Adrenal gland (tissue), 12 donors: ENCODE results near the gene NCOA1. TPM values are rescaled to one million over a fixed set of nuclear protein-coding genes. Genes with fewer than 3 reads are reported as not detected.
"Not testable (repeated sequence)": the region's sequence is repeated elsewhere in the genome, so short reads cannot be mapped to it uniquely, and the experiment has no call there.

ENCODE experiments used
- DNase-seq, 7 donors: peaks; one replicate each; pipeline ENCODE4 v3.0.0-alpha.2; 2019 to 2020
- H3K27ac ChIP-seq, 5 donors: fragments of 200-600 bp; sonication (generic) in 4 of 5; 1 replicate in 3 of 5; 2 replicates in 2 of 5; pipeline versions ENCODE4 v1.5.1 to v1.8.0; 2016 to 2020; ENCODE audit warnings: mild to moderate bottlenecking in 1 of 5
- H3K27me3 ChIP-seq: fragments of 200-600 bp; 2 replicates; pipeline ENCODE4 v1.8.0; 2021
- H3K36me3 ChIP-seq, 2 donors: fragments of 200-600 bp; replicated peaks in 1 of 2; 1 replicate in 1 of 2; 2 replicates in 1 of 2; pipeline versions ENCODE4 v1.5.1 to v1.8.0; 2018 to 2022
- H3K4me1 ChIP-seq, 2 donors: fragments of 200-600 bp; replicated peaks in 1 of 2; 1 replicate in 1 of 2; 2 replicates in 1 of 2; pipeline versions ENCODE4 v1.5.1 to v1.8.0; 2018 to 2021
- H3K4me3 ChIP-seq, 4 donors: fragments of 200-600 bp; sonication (generic) in 3 of 4; one replicate each; pipeline ENCODE4 v1.5.1; 2016 to 2018
- H3K9me3 ChIP-seq, 3 donors: fragments of 200-600 bp; sonication (generic) in 1 of 3; replicated peaks in 1 of 3; 1 replicate in 2 of 3; 2 replicates in 1 of 3; pipeline versions ENCODE4 v1.5.1 to v1.8.0; 2016 to 2021
- POLR2A ChIP-seq, 2 donors: fragments of 450-650 bp; IDR thresholded peaks; one replicate each; pipeline ENCODE4 v1.6.1; 2017; ENCODE audit warnings: antibody characterized with exemption in 2 of 2, mild to moderate bottlenecking in 2 of 2, moderate library complexity in 1 of 2
- WGBS, 4 donors: extraction: QIAGEN DNeasy Blood & Tissue Kit in 2 of 4; methylation state at CpG; one replicate each; pipeline versions ENCODE4 v1.1.5 to v1.1.7; 2013 to 2017; 5-methylcytosine and 5-hydroxymethylcytosine counted together
- intact Hi-C, 2 donors: fragments of 100-400 bp; cut with DNase I; formaldehyde crosslinking; loops; one replicate each; pipeline versions ENCODE4 v1.14.1 to v1.15.0; 2022 to 2023
- polyA plus RNA-seq, 3 donors: library from polyadenylated mRNA; stranded (reverse); fragments of 200-250 nt in 2 of 3; fragments of 350-450 nt in 1 of 3; fragmentation: Illumina TruSeq in 1 of 3; extraction: RNeasy Lipid Tissue Mini Kit (QIAGEN cat#74804) in 1 of 3; gene quantifications; one replicate each; pipeline ENCODE4 v1.2.3, GENCODE V29; 2013 to 2014
- total RNA-seq, 9 donors: library from RNA; depleted of rRNA in 4 of 9; stranded (reverse); fragments of >200 nt in 4 of 9; fragments of 120-200 nt in 1 of 9; fragmentation: NEBNext Ultra II Directional in 1 of 9; extraction: Animal tissue kit (Norgen Biotek cat#: 25700) in 1 of 9; gene quantifications; one replicate each; pipeline versions ENCODE4 v1.1.0 to v1.2.4, GENCODE V29; 2013 to 2023
- TF ChIP-seq, protein P1 (sequence below), 6 experiments: fragments of 450-650 bp in 4 of 6; fragments of 200-600 bp in 2 of 6; sonication (generic) in 1 of 6; IDR thresholded peaks; 1 replicate in 5 of 6; 2 replicates in 1 of 6; pipeline versions ENCODE4 v1.5.1 to v1.8.0; 2016 to 2021; ENCODE audit warnings: antibody characterized with exemption in 6 of 6, mild to moderate bottlenecking in 2 of 6, moderate library complexity in 1 of 6
- donor health status: healthy with polysubstance abuse.
- donor health status: Bipolar disorder and iron deficiency.
- donor health status: DM: yes; HTN: yes; CAD: no.
- donor health status: DM: no; HTN: no; CAD: no.
- donor health status: DM: no; HTN: no; CAD: no.
- donor health status: DM: yes; HTN: yes; CAD: no.

Gene NCOA1
- total and polyA plus RNA-seq, 12 donors = 13.6 to 85.5 (median 43.6) TPM

DNA sequence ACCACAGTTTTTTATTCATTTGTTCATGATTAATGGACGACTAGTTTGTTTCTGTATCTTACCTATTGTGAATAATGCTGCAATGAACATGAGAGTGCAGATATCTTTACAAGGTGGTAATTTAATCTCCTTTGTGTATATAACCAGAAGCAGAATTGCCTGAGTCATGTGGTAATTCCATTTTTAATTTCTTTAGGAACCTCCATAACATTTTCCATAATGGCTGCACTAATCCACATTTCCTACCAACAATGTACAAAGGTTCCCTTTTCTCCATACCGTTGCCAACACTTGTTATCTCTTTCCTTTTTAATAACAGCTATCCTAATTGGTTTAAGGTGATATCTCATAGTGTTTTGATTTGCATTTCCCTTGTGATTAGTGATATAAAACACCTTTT is 36.5 kb downstream of the NCOA1 start:
- Histone ChIP-seq H3K27me3 (no peaks in the 10 kb centered on the region), H3K4me3 (no peak overlapping the region), H3K36me3 (no peaks in the 10 kb centered on the region), H3K4me1 (peaks cover 10 to 18% of the 10 kb centered on the region in 2 donors), H3K27ac (no peak overlapping the region), H3K9me3 (peaks cover 0 to 6% (median 5%) of the 10 kb centered on the region in 3 donors)
- TF ChIP-seq, protein P1, sequence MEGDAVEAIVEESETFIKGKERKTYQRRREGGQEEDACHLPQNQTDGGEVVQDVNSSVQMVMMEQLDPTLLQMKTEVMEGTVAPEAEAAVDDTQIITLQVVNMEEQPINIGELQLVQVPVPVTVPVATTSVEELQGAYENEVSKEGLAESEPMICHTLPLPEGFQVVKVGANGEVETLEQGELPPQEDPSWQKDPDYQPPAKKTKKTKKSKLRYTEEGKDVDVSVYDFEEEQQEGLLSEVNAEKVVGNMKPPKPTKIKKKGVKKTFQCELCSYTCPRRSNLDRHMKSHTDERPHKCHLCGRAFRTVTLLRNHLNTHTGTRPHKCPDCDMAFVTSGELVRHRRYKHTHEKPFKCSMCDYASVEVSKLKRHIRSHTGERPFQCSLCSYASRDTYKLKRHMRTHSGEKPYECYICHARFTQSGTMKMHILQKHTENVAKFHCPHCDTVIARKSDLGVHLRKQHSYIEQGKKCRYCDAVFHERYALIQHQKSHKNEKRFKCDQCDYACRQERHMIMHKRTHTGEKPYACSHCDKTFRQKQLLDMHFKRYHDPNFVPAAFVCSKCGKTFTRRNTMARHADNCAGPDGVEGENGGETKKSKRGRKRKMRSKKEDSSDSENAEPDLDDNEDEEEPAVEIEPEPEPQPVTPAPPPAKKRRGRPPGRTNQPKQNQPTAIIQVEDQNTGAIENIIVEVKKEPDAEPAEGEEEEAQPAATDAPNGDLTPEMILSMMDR (IDR thresholded peaks at IDR 0.05) = no peak
- no peak for DNase-seq
- WGBS, 4 donors = 81 to 93% (median 88%) methylated on average over 2 of the region's 2 CpGs
- intact Hi-C loops = no loop called here

DNA sequence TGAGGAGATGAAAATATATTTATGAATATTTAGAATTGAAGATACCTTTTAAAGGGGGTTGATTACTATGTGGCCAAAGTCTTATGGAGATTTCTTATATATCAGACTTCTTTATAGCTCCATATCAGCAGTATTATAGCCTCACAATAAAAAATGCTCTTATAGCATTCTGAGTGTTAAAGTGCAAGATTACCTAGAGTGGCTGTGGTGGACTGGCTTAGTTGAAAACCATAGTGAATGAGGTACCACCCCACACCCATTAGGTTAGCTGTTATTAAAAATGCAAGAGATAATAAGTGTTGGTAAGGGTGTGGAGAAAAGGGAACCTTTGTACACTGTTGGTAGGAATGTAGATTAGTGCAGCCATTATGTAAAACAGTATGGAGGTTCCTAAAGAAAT is 39.7 kb downstream of the NCOA1 start:
- no peak overlapping the region for H3K27ac ChIP-seq
- TF ChIP-seq, protein P1 (IDR thresholded peaks at IDR 0.05) = no peak
- TF ChIP-seq POLR2A (IDR thresholded peaks at IDR 0.05) = no peak
- peaks cover 0 to 6% (median 5%) of the 10 kb centered on the region in 3 donors for H3K9me3 ChIP-seq
- no peaks in the 10 kb centered on the region for H3K36me3 ChIP-seq
- H3K4me1 ChIP-seq = peaks cover 7 to 10% of the 10 kb centered on the region in 2 donors
- H3K27me3 ChIP-seq = no peaks in the 10 kb centered on the region
- H3K4me3 ChIP-seq = no peak overlapping the region
- intact Hi-C loops = no loop called here
- no peak for DNase-seq

DNA sequence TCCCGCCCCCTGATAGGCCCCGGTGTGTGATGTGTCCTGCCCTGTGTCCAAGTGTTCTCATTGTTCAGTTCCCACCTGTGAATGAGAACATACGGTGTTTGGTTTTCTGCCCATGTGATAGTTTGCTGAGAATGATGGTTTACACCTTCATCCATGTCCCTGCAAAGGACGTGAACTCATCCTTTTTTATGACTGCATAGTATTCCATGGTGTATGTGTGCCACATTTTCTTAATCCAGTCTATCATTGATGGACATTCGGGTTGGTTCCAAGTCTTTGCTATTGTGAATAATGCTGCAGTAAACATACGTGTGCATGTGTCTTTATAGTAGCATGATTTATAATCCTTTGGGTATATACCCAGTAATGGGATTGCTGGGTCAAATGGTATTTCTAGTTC is 40.6 kb downstream of the NCOA1 start:
- H3K36me3 ChIP-seq, H3K4me3 ChIP-seq, DNase-seq, intact Hi-C loops, H3K27ac ChIP-seq, H3K9me3 ChIP-seq, H3K27me3 ChIP-seq, H3K4me1 ChIP-seq: not testable (repeated sequence)
- 90 to 98% (median 93%) methylated on average over 6 of the region's 6 CpGs for WGBS, 4 donors

DNA sequence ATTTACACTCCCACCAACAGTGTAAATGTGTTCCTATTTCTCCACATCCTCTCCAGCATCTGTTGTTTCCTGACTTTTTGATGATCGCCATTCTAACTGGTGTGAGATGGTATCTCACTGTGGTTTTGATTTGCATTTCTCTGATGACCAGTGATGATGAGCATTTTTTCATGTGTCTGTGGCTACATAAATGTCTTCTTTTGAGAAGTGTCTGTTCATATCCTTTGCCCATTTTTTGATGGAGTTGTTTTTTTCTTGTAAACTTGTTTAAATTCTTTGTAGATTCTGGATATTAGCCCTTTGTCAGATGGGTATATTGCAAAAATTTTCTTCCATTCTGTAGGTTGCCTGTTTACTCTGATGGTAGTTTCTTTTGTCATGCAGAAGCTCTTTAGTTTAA is 41.0 kb downstream of the NCOA1 start:
- H3K27ac ChIP-seq, H3K9me3 ChIP-seq, H3K4me3 ChIP-seq, H3K4me1 ChIP-seq, H3K36me3 ChIP-seq, DNase-seq, intact Hi-C loops, H3K27me3 ChIP-seq: not testable (repeated sequence)
- WGBS, 4 donors = 79 to 100% (median 95%) methylated on average over 1 of the region's 1 CpG

DNA sequence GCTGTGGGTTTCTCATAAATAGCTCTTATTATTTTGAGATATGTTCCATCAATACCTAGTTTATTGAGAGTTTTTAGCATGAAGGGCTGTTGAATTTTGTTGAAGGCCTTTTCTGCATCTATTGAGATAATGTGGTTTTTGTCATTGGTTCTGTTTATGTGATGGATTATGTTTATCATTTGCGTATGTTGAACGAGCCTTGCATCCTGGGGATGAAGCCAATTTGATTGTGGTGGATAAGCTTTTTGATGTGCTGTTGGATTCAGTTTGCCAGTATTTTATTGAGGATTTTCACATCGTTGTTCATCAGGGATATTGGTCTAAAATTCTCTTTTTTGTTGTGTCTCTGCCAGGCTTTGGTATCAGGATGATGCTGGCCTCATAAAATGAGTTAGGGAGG is 42.5 kb downstream of the NCOA1 start:
- H3K4me3 ChIP-seq, H3K27ac ChIP-seq, H3K36me3 ChIP-seq, H3K4me1 ChIP-seq, DNase-seq, H3K9me3 ChIP-seq, H3K27me3 ChIP-seq, intact Hi-C loops: not testable (repeated sequence)
- WGBS, 4 donors = 64 to 79% (median 74%) methylated on average over 3 of the region's 3 CpGs

DNA sequence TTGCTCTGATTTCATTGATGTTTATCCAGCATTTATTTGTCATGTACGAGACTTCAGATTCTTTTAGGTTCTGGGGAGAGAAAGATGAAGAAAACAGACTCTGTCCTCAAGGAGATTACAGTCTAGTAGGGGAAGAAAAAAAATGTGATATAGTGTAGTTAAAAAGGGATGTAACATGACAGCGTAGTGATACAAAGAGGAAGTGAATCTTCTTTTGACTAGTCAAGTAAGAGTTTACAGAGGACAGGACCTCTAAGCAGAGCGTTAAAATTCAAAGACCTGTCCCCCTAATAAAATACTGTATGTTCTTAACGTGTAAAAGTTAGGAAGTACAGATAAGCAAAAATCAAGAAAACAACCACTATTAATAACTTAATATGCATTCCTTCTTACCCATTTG is 47.7 kb downstream of the NCOA1 start:
- no peaks in the 10 kb centered on the region for H3K36me3 ChIP-seq
- H3K4me3 ChIP-seq = no peak overlapping the region
- no peak for DNase-seq
- TF ChIP-seq, protein P1 (IDR thresholded peaks at IDR 0.05) = no peak
- TF ChIP-seq POLR2A (IDR thresholded peaks at IDR 0.05) = no peak
- intact Hi-C loops = no loop called here
- H3K27me3 ChIP-seq = no peaks in the 10 kb centered on the region
- H3K9me3 ChIP-seq = no peaks in the 10 kb centered on the region
- no peak overlapping the region for H3K27ac ChIP-seq
- no peaks in the 10 kb centered on the region for H3K4me1 ChIP-seq
- WGBS, 4 donors = 86 to 91% (median 87%) methylated on average over 4 of the region's 4 CpGs
